HL-60 (cell line): Measurements from ENCODE around the gene IRX4.

Source experiments
- DNase-seq, 2 experiments: peaks; one replicate each; pipeline ENCODE4 v3.0.0-alpha.2; 2010 to 2020; ENCODE audit warnings: low read depth in 1 of 2, low spot score in 1 of 2
- H3K27ac ChIP-seq: fragments of 250-450 bp; sonication (Bioruptor Pico); replicated peaks from 2 replicates; pipeline ENCODE4 v1.5.1; 2020; ENCODE audit warnings: mild to moderate bottlenecking, moderate library complexity
- H3K27me3 ChIP-seq: fragments of 250-450 bp; sonication (Bioruptor Pico); 2 replicates; pipeline ENCODE4 v1.5.1; 2021; ENCODE audit warnings: mild to moderate bottlenecking, moderate library complexity; ENCODE audit not compliant: insufficient read depth, poor library complexity, severe bottlenecking
- H3K4me3 ChIP-seq: replicated peaks from 2 replicates; pipeline ENCODE4 v1.5.1; 2011; ENCODE audit warnings: mild to moderate bottlenecking, control low read depth, low read length; ENCODE audit not compliant: insufficient read depth
- GABPA ChIP-seq: IDR thresholded peaks from 2 replicates; pipeline ENCODE4 v1.6.1; 2012; ENCODE audit warnings: low read depth
- POLR2AphosphoS5 ChIP-seq: IDR thresholded peaks from 2 replicates; pipeline ENCODE4 v1.6.1; 2012; ENCODE audit warnings: low read depth
- REST ChIP-seq: IDR thresholded peaks from 2 replicates; pipeline ENCODE4 v1.6.1; 2012; ENCODE audit warnings: low read depth; ENCODE audit not compliant: insufficient replicate concordance
- SPI1 ChIP-seq: IDR thresholded peaks from 2 replicates; pipeline ENCODE4 v1.6.1; 2012; ENCODE audit warnings: low read depth, mild to moderate bottlenecking, borderline replicate concordance
- TF ChIP-seq, protein P1 (sequence below): IDR thresholded peaks from one replicate; pipeline ENCODE4 v1.5.1; 2011; ENCODE audit warnings: low read length, control low read depth, inconsistent platforms; ENCODE audit not compliant: insufficient read depth

The IRX4 gene

DNA sequence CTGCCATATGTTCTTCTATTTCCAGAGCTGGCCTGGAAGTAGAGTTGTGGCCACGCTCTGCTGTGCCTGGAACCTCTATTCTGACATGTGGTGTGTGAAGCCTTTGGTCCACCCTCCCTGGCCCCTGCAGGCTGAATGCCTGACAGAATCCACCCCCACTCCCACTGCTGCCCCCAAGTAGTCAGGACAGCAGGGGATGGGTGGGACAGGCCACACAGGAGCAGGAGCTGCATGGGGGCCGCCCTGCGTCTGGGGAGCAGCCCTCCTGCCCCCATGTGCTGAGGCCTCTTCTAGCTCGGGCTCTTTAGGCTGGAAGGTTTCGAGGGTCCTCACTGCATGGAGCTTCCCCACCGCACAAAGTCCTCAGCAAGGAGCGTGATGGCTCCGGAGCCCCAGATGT is 32.6 kb upstream of the IRX4 start:
- no peaks in the 10 kb centered on the region for H3K27me3 ChIP-seq
- H3K4me3 ChIP-seq = no peak overlapping the region
- TF ChIP-seq, protein P1, sequence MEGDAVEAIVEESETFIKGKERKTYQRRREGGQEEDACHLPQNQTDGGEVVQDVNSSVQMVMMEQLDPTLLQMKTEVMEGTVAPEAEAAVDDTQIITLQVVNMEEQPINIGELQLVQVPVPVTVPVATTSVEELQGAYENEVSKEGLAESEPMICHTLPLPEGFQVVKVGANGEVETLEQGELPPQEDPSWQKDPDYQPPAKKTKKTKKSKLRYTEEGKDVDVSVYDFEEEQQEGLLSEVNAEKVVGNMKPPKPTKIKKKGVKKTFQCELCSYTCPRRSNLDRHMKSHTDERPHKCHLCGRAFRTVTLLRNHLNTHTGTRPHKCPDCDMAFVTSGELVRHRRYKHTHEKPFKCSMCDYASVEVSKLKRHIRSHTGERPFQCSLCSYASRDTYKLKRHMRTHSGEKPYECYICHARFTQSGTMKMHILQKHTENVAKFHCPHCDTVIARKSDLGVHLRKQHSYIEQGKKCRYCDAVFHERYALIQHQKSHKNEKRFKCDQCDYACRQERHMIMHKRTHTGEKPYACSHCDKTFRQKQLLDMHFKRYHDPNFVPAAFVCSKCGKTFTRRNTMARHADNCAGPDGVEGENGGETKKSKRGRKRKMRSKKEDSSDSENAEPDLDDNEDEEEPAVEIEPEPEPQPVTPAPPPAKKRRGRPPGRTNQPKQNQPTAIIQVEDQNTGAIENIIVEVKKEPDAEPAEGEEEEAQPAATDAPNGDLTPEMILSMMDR = no peak
- no peak for TF ChIP-seq GABPA
- no peak for TF ChIP-seq REST
- no peak for TF ChIP-seq POLR2AphosphoS5
- no peak for TF ChIP-seq SPI1
- H3K27ac ChIP-seq = no peak overlapping the region
- no peak for DNase-seq

- Histone ChIP-seq H3K4me3 (no peak overlapping the region), H3K27me3 (no peaks in the 10 kb centered on the region), H3K27ac (no peak overlapping the region)
- TF ChIP-seq SPI1 (no peak), POLR2AphosphoS5 (no peak), GABPA (no peak), REST (no peak)
- TF ChIP-seq, protein P1 = no peak
- no peak for DNase-seq
Measured at GRCh38 chr5:1914471-1914870, 31.7 kb upstream of the IRX4 start.

DNA sequence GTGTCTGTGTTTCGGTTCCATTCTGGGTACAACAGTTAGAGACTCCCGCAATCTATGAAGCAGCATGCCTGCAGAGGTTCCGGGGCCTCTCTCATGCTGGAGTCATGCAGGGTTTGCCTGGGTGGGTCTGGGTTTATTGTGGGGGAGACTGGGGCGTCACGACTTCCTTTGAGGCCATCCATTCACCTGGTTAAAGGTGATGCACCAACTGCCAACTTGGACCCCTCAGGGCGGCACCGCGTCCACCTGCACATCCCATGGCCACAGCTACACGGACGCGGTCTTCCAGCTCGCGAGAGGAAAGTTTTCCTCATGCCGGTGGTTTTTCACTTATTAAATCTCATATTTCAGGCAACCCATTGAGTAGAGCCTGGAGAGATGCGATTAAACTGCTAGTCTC is 30.9 kb upstream of the IRX4 start:
- Histone ChIP-seq H3K27me3 (no peaks in the 10 kb centered on the region), H3K27ac (no peak overlapping the region), H3K4me3 (no peak overlapping the region)
- TF ChIP-seq REST (no peak), SPI1 (no peak), GABPA (no peak), POLR2AphosphoS5 (no peak)
- TF ChIP-seq, protein P1 = no peak
- no peak for DNase-seq
